ENCODE data around the gene FGF13. TPM values are rescaled to one million over a fixed set of nuclear protein-coding genes. Genes with fewer than 3 reads are reported as not detected.

FGF13 gene
- total and polyA plus RNA-seq, 2 of the 4 experiments (the other 2 are of a cell fraction): 0.18 TPM; not detected in 1

DNA sequence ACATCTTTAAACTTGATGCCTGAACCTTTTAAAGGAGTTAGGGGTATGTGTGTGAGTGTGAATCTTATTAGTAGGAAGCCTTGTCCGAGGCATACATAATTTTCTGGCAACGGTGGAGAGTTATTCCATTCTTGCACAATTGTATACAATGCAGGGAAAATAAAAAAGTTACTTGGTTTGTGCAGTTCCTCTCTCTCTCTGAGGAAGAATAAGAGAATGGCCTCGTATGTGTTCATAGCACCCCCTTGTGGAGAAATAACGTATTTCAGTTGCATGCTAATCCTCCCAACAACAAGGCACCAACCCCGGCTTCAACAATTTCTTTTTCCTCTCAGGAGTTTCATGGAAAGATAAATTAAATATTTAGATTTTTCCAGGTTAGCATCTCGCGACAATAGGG, 33.7 kb upstream of the FGF13 start:
- Histone ChIP-seq H4K5ac (ENCODE audit: low read depth, low read length) (no peak overlapping the region), H3K79me1 (ENCODE audit: low read depth in 1 of 2, low read length in 2 of 2) (no peaks in the 10 kb centered on the region), H3K18ac (ENCODE audit: low read depth, low read length) (no peak overlapping the region), H3K9me3 (ENCODE audit: control insufficient read depth, insufficient read depth, low read length) (no peaks in the 10 kb centered on the region), H3K4me3 (ENCODE audit: insufficient read depth, low read depth, low read length) (no peak overlapping the region), H4K91ac (ENCODE audit: insufficient read depth, low read depth, low read length) (no peak overlapping the region), H3K23ac (ENCODE audit: low read depth, low read length) (no peak overlapping the region), H3K9ac (ENCODE audit: low read depth, low read length) (no peak overlapping the region), H3K14ac (replicated peaks; ENCODE audit: low read depth, low read length) (no peak overlapping the region), H2AFZ (replicated peaks; ENCODE audit: low read length, poor library complexity) (no peak overlapping the region), H4K8ac (ENCODE audit: low read depth in 2 of 2, low read length in 2 of 2) (no peak overlapping the region), H2BK20ac (ENCODE audit: low read depth, low read length) (no peak overlapping the region), H3K27me3 (ENCODE audit: control insufficient read depth, insufficient read depth, low read length) (no peaks in the 10 kb centered on the region), H2BK5ac (ENCODE audit: low read depth, low read length, poor library complexity, severe bottlenecking) (no peak overlapping the region), H3K9me1 (ENCODE audit: insufficient read depth, low read length) (no peaks in the 10 kb centered on the region), H2BK120ac (ENCODE audit: low read depth, low read length) (no peak overlapping the region), H3K56ac (ENCODE audit: extremely low read depth, insufficient read depth, low read length) (no peak overlapping the region), H2AK5ac (ENCODE audit: low read depth, low read length) (no peak overlapping the region), H3K27ac (ENCODE audit: insufficient read depth, low read length) (no peak overlapping the region), H2AK9ac (replicated peaks; ENCODE audit: low read depth, low read length, poor library complexity) (no peak overlapping the region), H4K20me1 (ENCODE audit: insufficient read depth, low read length) (no peaks in the 10 kb centered on the region), H2BK15ac (ENCODE audit: low read depth, low read length) (no peak overlapping the region), H3K36me3 (ENCODE audit: control insufficient read depth, insufficient read depth, low read length) (no peaks in the 10 kb centered on the region), H3K4me2 (ENCODE audit: low read depth, low read length) (no peak overlapping the region), H3K4me1 (ENCODE audit: control insufficient read depth, insufficient read depth, low read length) (no peaks in the 10 kb centered on the region), H3K4ac (ENCODE audit: low read depth, low read length) (no peak overlapping the region)
- BruUV-seq (replicated peaks): no TSS peak
- TF ChIP-seq RAD21 (IDR thresholded peaks at IDR 0.05; ENCODE audit: low read length): peak; percentile 63
- no peak for TF ChIP-seq MAFK (IDR thresholded peaks at IDR 0.05; ENCODE audit: low read depth, low read length)
- TF ChIP-seq, protein P1, sequence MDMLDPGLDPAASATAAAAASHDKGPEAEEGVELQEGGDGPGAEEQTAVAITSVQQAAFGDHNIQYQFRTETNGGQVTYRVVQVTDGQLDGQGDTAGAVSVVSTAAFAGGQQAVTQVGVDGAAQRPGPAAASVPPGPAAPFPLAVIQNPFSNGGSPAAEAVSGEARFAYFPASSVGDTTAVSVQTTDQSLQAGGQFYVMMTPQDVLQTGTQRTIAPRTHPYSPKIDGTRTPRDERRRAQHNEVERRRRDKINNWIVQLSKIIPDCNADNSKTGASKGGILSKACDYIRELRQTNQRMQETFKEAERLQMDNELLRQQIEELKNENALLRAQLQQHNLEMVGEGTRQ (IDR thresholded peaks at IDR 0.05; ENCODE audit: low read depth, low read length): no peak
- TF ChIP-seq SMC3 (IDR thresholded peaks at IDR 0.05; ENCODE audit: low read depth, low read length): peak; percentile 42
- TF ChIP-seq MAZ (IDR thresholded peaks at IDR 0.05; ENCODE audit: borderline replicate concordance, low read depth, low read length): no peak
- TF ChIP-seq, protein P2, sequence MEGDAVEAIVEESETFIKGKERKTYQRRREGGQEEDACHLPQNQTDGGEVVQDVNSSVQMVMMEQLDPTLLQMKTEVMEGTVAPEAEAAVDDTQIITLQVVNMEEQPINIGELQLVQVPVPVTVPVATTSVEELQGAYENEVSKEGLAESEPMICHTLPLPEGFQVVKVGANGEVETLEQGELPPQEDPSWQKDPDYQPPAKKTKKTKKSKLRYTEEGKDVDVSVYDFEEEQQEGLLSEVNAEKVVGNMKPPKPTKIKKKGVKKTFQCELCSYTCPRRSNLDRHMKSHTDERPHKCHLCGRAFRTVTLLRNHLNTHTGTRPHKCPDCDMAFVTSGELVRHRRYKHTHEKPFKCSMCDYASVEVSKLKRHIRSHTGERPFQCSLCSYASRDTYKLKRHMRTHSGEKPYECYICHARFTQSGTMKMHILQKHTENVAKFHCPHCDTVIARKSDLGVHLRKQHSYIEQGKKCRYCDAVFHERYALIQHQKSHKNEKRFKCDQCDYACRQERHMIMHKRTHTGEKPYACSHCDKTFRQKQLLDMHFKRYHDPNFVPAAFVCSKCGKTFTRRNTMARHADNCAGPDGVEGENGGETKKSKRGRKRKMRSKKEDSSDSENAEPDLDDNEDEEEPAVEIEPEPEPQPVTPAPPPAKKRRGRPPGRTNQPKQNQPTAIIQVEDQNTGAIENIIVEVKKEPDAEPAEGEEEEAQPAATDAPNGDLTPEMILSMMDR (conservative IDR thresholded peaks at IDR 0.05; ENCODE audit: low read depth, low read length): peak; percentile 72
- TF ChIP-seq MXI1 (IDR thresholded peaks at IDR 0.05; ENCODE audit: borderline replicate concordance, low read depth, low read length): no peak
- TF ChIP-seq CEBPB (IDR thresholded peaks at IDR 0.05; ENCODE audit: low read depth, low read length): peak; percentile 61
- DNase-seq (peak; percentile 60), ATAC-seq (ENCODE audit: low read depth) (peak; percentile 92)
- dilution Hi-C loops (cut with HindIII; ENCODE audit: low sequenced_read_pairs, unreplicated experiment): no loop called here
- WGBS, 2 experiments (ENCODE audit: extremely low coverage in 2 of 2, insufficient read length in 1 of 2): no CpG with 5 or more reads among the region's 7 CpGs
- in situ Hi-C loops (cut with MboI; ENCODE audit: low sequenced_read_pairs): loop anchor here (10.0 kb wide), 1 partner anchor 550 kb away; no protein-coding TSS in a partner anchor
- ChIA-PET CTCF (no interaction called here), POLR2A (ENCODE audit: unreplicated experiment) (no interaction called here)
- intact Hi-C loops (cut with micrococcal nuclease): loop anchor here (1.0 to 5.0 kb wide), 3 partner anchors 553 to 1793 kb away; no protein-coding TSS in a partner anchor

Measured in IMR-90 (cell line).